Neural cell (in vitro differentiated cells): ENCODE results near the gene TSSK6. TPM values are rescaled to one million over a fixed set of nuclear protein-coding genes. Genes with fewer than 3 reads are reported as not detected.

Experiments
- H2AFZ ChIP-seq: fragments of 200-600, 300-800 bp; sonication (generic), shearing (Covaris generic); 2 replicates; pipeline ENCODE4 v1.6.0; 2014; ENCODE audit warnings: low read depth, mild to moderate bottlenecking, antibody characterized with exemption, low read length, moderate library complexity
- H3F3A ChIP-seq: fragments of 200-600 bp; shearing (Covaris generic); 2 replicates; pipeline ENCODE4 v1.6.1; 2016; ENCODE audit warnings: mild to moderate bottlenecking, moderate library complexity, mixed read lengths, antibody characterized with exemption, low read length; ENCODE audit not compliant: insufficient read depth, poor library complexity, severe bottlenecking
- H3K27ac ChIP-seq: fragments of 200-600, 300-800 bp; sonication (generic), shearing (Covaris generic); 2 replicates; pipeline ENCODE4 v1.5.1; 2014; ENCODE audit warnings: mild to moderate bottlenecking, low read length, moderate library complexity
- H3K27me3 ChIP-seq: fragments of 300-800, 200-600 bp; sonication (generic), shearing (Covaris generic); 2 replicates; pipeline ENCODE4 v1.6.0; 2014; ENCODE audit warnings: mild to moderate bottlenecking, low read depth, low read length, moderate library complexity; ENCODE audit not compliant: insufficient read depth
- H3K36me3 ChIP-seq: fragments of 300-800, 200-600 bp; sonication (generic), shearing (Covaris generic); 2 replicates; pipeline ENCODE4 v1.5.1; 2014; ENCODE audit warnings: mild to moderate bottlenecking, antibody characterized with exemption, low read length, moderate library complexity; ENCODE audit not compliant: insufficient read depth
- H3K4me2 ChIP-seq: fragments of 300-800, 200-600 bp; sonication (generic), shearing (Covaris generic); 2 replicates; pipeline ENCODE4 v1.6.0; 2014; ENCODE audit warnings: mild to moderate bottlenecking, low read length
- H3K4me3 ChIP-seq: fragments of 300-800, 200-600 bp; sonication (generic), shearing (Covaris generic); 2 replicates; pipeline ENCODE4 v1.5.1; 2014; ENCODE audit warnings: mild to moderate bottlenecking, low read length, moderate library complexity
- H3K79me2 ChIP-seq: fragments of 200-600 bp; shearing (Covaris generic); replicated peaks from 2 replicates; pipeline ENCODE4 v1.6.0; 2014; ENCODE audit warnings: mild to moderate bottlenecking, low read length, moderate library complexity; ENCODE audit not compliant: insufficient read depth
- H3K9ac ChIP-seq: fragments of 300-800, 200-600 bp; sonication (generic), shearing (Covaris generic); 2 replicates; pipeline ENCODE4 v1.6.1; 2016; ENCODE audit warnings: mild to moderate bottlenecking, low read length, mixed read lengths
- H3K9me2 ChIP-seq: fragments of 200-600 bp; shearing (Covaris generic); 2 replicates; pipeline ENCODE4 v1.6.1; 2016; ENCODE audit warnings: mild to moderate bottlenecking, low read length, mixed read lengths; ENCODE audit not compliant: insufficient read depth
- H3K9me3 ChIP-seq: fragments of 200-600, 300-800 bp; sonication (generic), shearing (Covaris generic); 2 replicates; pipeline ENCODE4 v1.6.1; 2016; ENCODE audit warnings: mild to moderate bottlenecking, mixed run types, low read length, moderate library complexity, mixed read lengths
- H4K20me1 ChIP-seq: fragments of 200-600 bp; shearing (Covaris generic); 2 replicates; pipeline ENCODE4 v1.6.1; 2016; ENCODE audit warnings: mild to moderate bottlenecking, mixed run types; ENCODE audit not compliant: insufficient read depth
- CTCF ChIP-seq: fragments of 450-650 bp; IDR thresholded peaks from 2 replicates; pipeline ENCODE4 v1.5.1; 2014; ENCODE audit warnings: antibody characterized with exemption, mild to moderate bottlenecking, moderate library complexity; ENCODE audit not compliant: poor library complexity, severe bottlenecking
- EP300 ChIP-seq: fragments of 450-650 bp; conservative IDR thresholded peaks from 2 replicates; pipeline ENCODE4 v1.6.1; 2014; ENCODE audit warnings: antibody characterized with exemption, mild to moderate bottlenecking, moderate library complexity; ENCODE audit not compliant: poor library complexity, severe bottlenecking
- EZH2 ChIP-seq: fragments of 200-600, 300-800 bp; shearing (Covaris generic), sonication (generic); IDR thresholded peaks from 2 replicates; pipeline ENCODE4 v1.6.1; 2014; ENCODE audit warnings: antibody characterized with exemption, low read length, borderline replicate concordance, mild to moderate bottlenecking; ENCODE audit not compliant: insufficient read depth, poor library complexity, severe bottlenecking
- MXI1 ChIP-seq: fragments of 450-650 bp; conservative IDR thresholded peaks from 2 replicates; pipeline ENCODE4 v1.6.1; 2014; ENCODE audit warnings: antibody characterized with exemption, mild to moderate bottlenecking; ENCODE audit not compliant: poor library complexity, severe bottlenecking
- POLR2AphosphoS5 ChIP-seq: IDR thresholded peaks from 2 replicates; pipeline ENCODE4 v1.6.1; 2012
- RAD21 ChIP-seq: fragments of 450-650 bp; conservative IDR thresholded peaks from 2 replicates; pipeline ENCODE4 v1.6.1; 2014; ENCODE audit warnings: antibody characterized with exemption, mild to moderate bottlenecking, moderate library complexity
- REST ChIP-seq: IDR thresholded peaks from 2 replicates; pipeline ENCODE4 v1.6.1; 2012; ENCODE audit warnings: borderline replicate concordance
- SMC3 ChIP-seq: fragments of 450-650 bp; conservative IDR thresholded peaks from 2 replicates; pipeline ENCODE4 v1.6.1; 2014; ENCODE audit warnings: antibody characterized with exemption, mild to moderate bottlenecking, moderate library complexity; ENCODE audit not compliant: poor library complexity
- TAF1 ChIP-seq: IDR thresholded peaks from 2 replicates; pipeline ENCODE4 v1.6.1; 2012; ENCODE audit warnings: low read depth
- polyA plus RNA-seq: library from polyadenylated mRNA; depleted of rRNA; stranded (reverse); fragments of >200 nt; gene quantifications from 2 replicates; pipeline ENCODE4 v1.2.3, GENCODE V29; 2014

TSSK6 gene
- polyA plus RNA-seq, 1 donor from 2014 or later, result 5.3 TPM

GRCh38 chr19:19525611-19526380, 10.4 kb upstream of the TSSK6 start:
- no peaks in the 10 kb centered on the region for H4K20me1 ChIP-seq
- H2AFZ ChIP-seq, result no peak overlapping the region
- no peaks in the 10 kb centered on the region for H3K9me2 ChIP-seq
- no peaks in the 10 kb centered on the region for H3K36me3 ChIP-seq
- H3K9me3 ChIP-seq, result no peaks in the 10 kb centered on the region
- no peak overlapping the region for H3K27ac ChIP-seq
- no peak for TF ChIP-seq TAF1
- no peak for TF ChIP-seq SMC3
- no peak for TF ChIP-seq CTCF
- no peak for TF ChIP-seq RAD21
- no peak for TF ChIP-seq MXI1
- TF ChIP-seq EZH2, result no peak
- TF ChIP-seq EP300, result no peak
- TF ChIP-seq POLR2AphosphoS5, result no peak
- no peak for TF ChIP-seq REST
- no peak overlapping the region for H3K9ac ChIP-seq
- H3K4me2 ChIP-seq, result no peak overlapping the region
- H3K27me3 ChIP-seq, result no peaks in the 10 kb centered on the region
- H3K79me2 ChIP-seq, result peaks cover 7% of the 10 kb centered on the region
- no peaks in the 10 kb centered on the region for H3F3A ChIP-seq
- no peak overlapping the region for H3K4me3 ChIP-seq

- no peak overlapping the region for H3K9ac ChIP-seq
- no peaks in the 10 kb centered on the region for H4K20me1 ChIP-seq
- H3K27ac ChIP-seq, result no peak overlapping the region
- H3K4me2 ChIP-seq, result no peak overlapping the region
- peaks cover 13% of the 10 kb centered on the region for H3K79me2 ChIP-seq
- H3K9me3 ChIP-seq, result no peaks in the 10 kb centered on the region
- no peaks in the 10 kb centered on the region for H3F3A ChIP-seq
- H3K36me3 ChIP-seq, result no peaks in the 10 kb centered on the region
- H3K27me3 ChIP-seq, result no peaks in the 10 kb centered on the region
- no peaks in the 10 kb centered on the region for H3K9me2 ChIP-seq
- H3K4me3 ChIP-seq, result no peak overlapping the region
- TF ChIP-seq EZH2, result no peak
- no peak for TF ChIP-seq POLR2AphosphoS5
- TF ChIP-seq REST, result no peak
- no peak for TF ChIP-seq RAD21
- TF ChIP-seq TAF1, result no peak
- TF ChIP-seq SMC3, result no peak
- TF ChIP-seq CTCF, result no peak
- no peak for TF ChIP-seq EP300
- H2AFZ ChIP-seq, result no peak overlapping the region
These were observed 8.7 kb upstream of the TSSK6 start for GRCh38 chr19:19524053-19524452.
